Activated T-helper 1 cell treated with Interleukin-2 at 50 U/mL for 16 hours (primary cell): ENCODE data around the gene KIAA0825.

Experiments
- DNase-seq: peaks from one replicate; pipeline ENCODE4 v3.0.0-alpha.2; 2020; ENCODE audit warnings: low read depth

The KIAA0825 gene

DNA sequence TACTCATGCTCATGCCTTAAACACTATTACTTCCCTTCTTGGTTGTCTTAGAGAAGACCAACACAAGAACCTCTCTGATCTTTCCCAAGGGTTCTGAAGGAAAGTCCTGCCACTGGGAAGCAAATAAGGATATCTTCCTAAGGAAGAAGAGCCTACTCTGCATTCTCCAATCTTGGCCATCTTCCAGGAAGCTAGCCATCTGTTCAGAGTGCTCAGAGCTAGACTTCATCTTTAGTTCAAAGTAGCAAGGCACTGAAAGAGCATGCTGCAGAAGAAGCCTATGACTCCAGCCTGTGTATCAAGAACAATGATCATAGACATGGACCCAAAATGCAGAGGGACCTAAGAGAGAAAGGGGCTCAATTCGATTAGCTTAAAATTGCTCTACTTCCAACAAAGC, 114.7 kb downstream of the KIAA0825 start:
- no peak for DNase-seq

- DNase-seq: no peak
Measured at GRCh38 chr5:94501365-94501764, 117.0 kb downstream of the KIAA0825 start.

GRCh38 chr5:94499806-94500205, 118.6 kb downstream of the KIAA0825 start:
- no peak for DNase-seq

GRCh38 chr5:94498199-94498598, 120.2 kb downstream of the KIAA0825 start:
- DNase-seq: no peak

GRCh38 chr5:94485067-94485466, 133.3 kb downstream of the KIAA0825 start:
- DNase-seq: no peak

- DNase-seq: no peak
Measured at GRCh38 chr5:94481059-94481458, 137.3 kb downstream of the KIAA0825 start.

DNA sequence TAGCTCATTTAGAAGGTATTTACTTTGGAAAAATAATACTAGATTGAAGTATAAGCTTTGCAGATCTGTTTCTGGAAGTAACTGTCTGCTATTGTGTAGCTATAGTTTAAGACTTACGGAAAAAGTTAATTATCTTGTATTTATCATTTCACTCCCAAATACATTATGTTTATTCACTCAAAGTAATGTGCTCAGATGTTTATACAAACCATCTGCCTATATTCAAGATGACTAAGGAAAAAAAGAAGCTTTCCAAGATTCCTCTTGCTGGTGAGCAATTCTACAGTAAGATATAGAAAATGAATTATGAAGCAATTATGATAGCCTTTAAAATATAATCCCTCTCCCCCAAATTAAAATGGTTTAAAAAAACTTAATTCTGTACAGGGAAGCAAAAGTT, 137.9 kb downstream of the KIAA0825 start:
- no peak for DNase-seq

DNA sequence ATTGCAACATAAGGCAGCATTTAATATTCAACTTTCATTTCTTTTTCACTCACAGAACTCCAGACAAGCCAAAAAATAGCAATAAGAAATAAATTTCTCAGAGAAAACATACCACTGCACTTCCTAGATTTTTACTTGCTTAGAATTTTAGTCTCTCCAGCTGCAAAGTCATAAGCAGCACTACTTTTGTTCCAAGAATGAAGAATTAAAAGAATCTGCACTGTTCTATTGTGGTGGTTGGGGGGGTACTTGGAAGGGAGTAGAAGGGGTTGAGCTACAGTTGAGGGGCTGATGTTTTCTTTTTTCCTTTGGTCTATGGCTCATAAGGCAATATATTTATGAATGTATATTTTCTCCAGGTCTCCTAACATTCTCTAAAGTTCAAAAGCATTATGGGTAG, 144.5 kb downstream of the KIAA0825 start:
- DNase-seq: no peak

DNA sequence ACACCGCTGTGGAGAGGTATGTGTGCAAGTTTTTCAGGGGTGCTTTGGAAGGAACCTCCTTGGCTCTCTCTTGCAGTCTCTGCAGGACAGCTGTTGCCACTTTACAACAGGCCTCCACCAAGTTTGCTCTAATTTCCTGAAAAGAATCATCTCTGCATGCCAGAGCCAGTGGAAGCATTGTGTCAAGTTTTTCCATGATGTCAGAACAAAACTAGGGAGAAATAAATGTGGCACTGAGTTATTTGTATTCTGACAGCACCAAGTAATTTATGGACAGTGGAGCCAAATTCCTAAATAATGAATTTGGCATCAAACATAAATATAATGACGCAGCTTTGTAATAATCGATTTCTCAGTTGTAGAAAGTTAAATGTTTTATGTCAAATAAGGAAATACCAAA, 146.9 kb downstream of the KIAA0825 start:
- no peak for DNase-seq

GRCh38 chr5:94470802-94471201, 147.6 kb downstream of the KIAA0825 start:
- DNase-seq: no peak

GRCh38 chr5:94469894-94470329, 148.5 kb downstream of the KIAA0825 start:
- DNase-seq: no peak

DNA sequence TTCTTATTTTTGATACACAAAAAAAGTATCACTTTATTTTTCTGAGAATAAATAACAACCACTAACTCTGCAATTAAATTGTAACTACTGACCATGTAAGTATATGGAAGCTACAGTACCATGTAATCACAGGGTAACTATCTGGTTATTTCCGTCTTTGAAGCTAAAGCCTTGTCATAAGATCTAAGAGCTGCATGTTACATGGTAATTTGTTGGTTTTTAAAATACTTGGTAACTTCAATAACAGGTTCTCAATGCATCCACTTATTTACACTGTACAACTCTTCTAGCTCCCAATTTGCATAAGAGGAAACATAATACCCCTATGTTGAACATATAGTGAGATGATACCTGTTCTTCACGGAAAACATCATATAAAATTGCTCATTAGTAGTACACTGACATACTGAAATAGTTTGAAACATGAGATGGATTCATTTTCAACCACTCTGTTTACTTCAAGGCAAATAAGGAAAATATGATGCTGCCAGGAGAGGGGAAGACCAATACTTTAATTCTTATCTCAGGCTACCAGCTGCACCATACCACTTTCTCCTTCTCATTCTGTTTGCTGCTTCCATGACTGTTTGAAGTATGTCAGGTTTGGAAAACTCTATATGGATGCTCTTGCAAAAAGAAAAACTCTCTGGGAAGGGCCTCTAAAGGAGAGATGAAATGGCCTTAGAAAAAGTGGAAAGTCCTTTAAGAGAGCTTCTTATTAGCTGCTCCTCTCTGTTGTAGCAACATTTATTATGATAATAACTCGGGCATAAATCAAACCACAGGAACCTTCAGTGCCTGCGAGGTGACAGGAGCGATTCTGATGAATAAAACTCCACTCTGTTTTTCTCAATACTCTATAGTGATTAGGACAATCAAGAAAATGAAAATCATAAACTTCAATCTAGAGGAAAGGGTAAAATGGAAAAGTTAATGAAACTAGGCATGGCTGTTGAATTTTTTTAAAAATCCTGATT, 150.2 kb downstream of the KIAA0825 start:
- DNase-seq: no peak

DNA sequence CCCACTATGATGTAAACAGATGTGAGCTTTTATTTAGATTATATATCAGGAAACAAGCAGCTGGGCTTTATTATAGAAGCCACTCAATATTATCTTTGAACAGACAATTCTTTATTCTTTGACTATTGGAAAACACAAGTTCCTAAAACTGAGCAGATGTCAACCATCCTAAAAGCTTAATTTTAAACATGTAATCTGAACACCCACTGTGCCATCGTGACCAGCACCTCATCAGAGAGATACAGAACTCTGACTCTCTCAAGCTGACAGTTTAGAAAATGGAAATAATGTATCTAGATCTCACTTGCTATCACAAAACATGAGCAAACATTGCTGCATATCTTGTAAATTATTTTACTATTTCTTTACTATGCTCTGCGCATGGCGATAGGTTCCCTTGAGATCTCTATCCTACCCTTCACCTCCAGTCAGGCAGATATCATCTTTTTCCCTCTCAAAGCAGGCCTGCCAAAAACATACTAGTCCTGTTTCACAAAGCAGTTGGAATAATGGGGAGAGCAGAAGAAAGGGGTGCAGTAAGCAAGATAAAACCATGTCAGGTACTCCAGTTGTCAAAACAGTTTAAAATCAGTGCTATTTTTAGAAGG, 151.0 kb downstream of the KIAA0825 start:
- DNase-seq: no peak

GRCh38 chr5:94463739-94464138, 154.7 kb downstream of the KIAA0825 start:
- DNase-seq: no peak

- no peak for DNase-seq
Measured at GRCh38 chr5:94461131-94461530, 157.3 kb downstream of the KIAA0825 start.

DNA sequence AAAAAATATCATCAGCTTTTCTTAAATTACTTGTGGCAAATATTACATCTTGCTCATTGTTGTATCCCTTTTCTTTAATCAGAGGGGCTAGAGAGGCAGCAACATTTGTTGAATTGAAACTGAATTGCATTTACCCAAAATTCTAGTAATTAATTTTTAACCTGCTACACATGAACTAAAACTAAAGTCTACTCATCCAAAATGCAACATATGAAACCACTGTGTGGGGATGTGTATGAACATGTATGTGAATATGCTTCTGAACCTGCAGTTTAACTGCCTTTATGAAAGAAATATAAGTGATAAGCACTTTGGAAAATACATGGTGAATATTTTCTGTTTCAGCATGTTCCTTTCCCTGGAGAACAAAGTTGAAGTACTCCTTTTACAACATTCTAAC, 158.5 kb downstream of the KIAA0825 start:
- no peak for DNase-seq

- no peak for DNase-seq
Measured at GRCh38 chr5:94457788-94458187, 160.6 kb downstream of the KIAA0825 start.

DNA sequence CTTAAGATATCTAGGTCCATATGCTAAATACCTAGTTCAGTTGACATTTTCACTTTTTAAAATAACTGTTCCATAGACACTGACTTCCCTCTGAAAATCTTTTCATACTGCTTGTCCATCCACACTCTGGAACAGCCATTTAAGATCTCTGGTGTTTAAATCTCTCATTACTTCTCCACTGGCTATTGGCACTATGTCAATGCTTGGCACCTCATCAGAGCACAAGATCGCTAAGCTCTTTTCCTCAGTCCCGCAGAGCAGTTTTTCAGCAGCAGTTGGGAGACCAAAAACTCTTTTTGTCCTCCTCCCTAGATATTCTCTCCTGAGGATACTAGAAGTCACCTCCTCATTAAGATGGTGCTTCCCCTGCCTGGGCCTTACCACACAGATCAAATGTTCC, 172.7 kb downstream of the KIAA0825 start:
- DNase-seq: no peak

- DNase-seq: no peak
Measured at GRCh38 chr5:94442991-94443390, 175.4 kb downstream of the KIAA0825 start.

DNA sequence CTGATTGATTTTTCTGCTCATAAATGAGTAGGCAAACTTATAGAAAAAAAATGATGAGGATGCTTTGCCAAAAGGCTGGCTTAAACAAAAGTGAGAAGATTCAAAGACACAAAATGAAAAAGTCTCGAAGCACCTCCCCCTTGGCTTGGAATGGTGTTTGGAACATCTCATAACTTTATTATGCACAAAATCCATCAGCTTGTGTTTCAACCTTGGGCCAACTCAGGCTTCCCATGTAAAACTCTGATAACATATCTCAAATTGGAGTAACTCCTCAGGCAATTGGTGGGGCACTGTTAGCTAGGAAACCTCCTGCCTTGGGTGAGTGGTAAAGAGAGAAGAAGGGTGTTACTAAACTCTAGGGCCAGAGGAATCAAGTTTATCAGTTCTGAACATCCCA, 176.3 kb downstream of the KIAA0825 start:
- DNase-seq: no peak

GRCh38 chr5:94440015-94440414, 178.4 kb downstream of the KIAA0825 start:
- DNase-seq: no peak

GRCh38 chr5:94433397-94434163, 184.8 kb downstream of the KIAA0825 start:
- DNase-seq: no peak

GRCh38 chr5:94432499-94432898, 185.9 kb downstream of the KIAA0825 start:
- no peak for DNase-seq
